A549 (cell line): Measurements from ENCODE around the gene LYRM7. TPM values are rescaled to one million over a fixed set of nuclear protein-coding genes. Genes with fewer than 3 reads are reported as not detected.
A peak's percentile ranks its signal among the peaks of the same experiment; 100 is the strongest.

Experiments
- ATAC-seq, 2 experiments: fragments of 200-7000 bp in 1 of 2; fragments of >200 bp in 1 of 2; cut with Nextera tagmentation in 1 of 2; cut with Tn5 transposase in 1 of 2; 3 replicates each; pipeline versions ENCODE4 v1.8.0 to v1.9.1; 2018 to 2020; ENCODE audit warnings: mild to moderate bottlenecking in 1 of 2, moderate library complexity in 1 of 2
- CTCF ChIA-PET: fragments of 300-600 bp; sonication (Branson Sonifier 250); formaldehyde crosslinking; extraction: SDS; loops from one replicate; lab custom pipeline; 2021; ENCODE audit warnings: antibody characterized with exemption, inconsistent platforms; lab: Yijun Ruan, JAX
- POLR2A ChIA-PET: fragments of 350-600 bp; formaldehyde crosslinking; extraction: SDS; loops from one replicate; lab custom pipeline; 2021; ENCODE audit warnings: antibody characterized with exemption, inconsistent platforms; lab: Yijun Ruan, JAX
- DNase-seq, 2 experiments: peaks; one replicate each; pipeline versions ENCODE4 v3.0.0 to v3.0.0-alpha.2; 2011 to 2016; ENCODE audit warnings: low read depth in 1 of 2, low spot score in 1 of 2
- FAIRE-seq: peaks from 2 replicates; lab custom pipeline; 2011; peaks lifted over from hg19 to GRCh38; lab: Jason Lieb, UNC
- H3K27ac ChIP-seq, 2 experiments: fragments of >200 bp; sonication (Bioruptor Twin); formaldehyde crosslinking; 3 replicates each; pipeline ENCODE4 v1.5.1; 2016 to 2017
- H3K4me1 ChIP-seq: fragments of >200 bp; sonication (Bioruptor Twin); formaldehyde crosslinking; 3 replicates; pipeline ENCODE4 v1.6.1; 2016
- H3K4me2 ChIP-seq: fragments of >200 bp; sonication (Bioruptor Twin); formaldehyde crosslinking; 3 replicates; pipeline ENCODE4 v1.6.1; 2016
- H3K4me3 ChIP-seq: fragments of >200 bp; sonication (Bioruptor Twin); formaldehyde crosslinking; 3 replicates; pipeline ENCODE4 v1.5.1; 2016
- H3K9me3 ChIP-seq: fragments of >200 bp; sonication (Bioruptor Twin); formaldehyde crosslinking; 3 replicates; pipeline ENCODE4 v1.6.1; 2016
- CEBPB ChIP-seq, 2 experiments: fragments of >200 bp in 1 of 2; sonication (Bioruptor Twin) in 1 of 2; formaldehyde crosslinking in 1 of 2; IDR thresholded peaks; 2 replicates each; pipeline ENCODE4 v1.6.1; 2012 to 2016
- CHD2 ChIP-seq: fragments of 150-350 bp; IDR thresholded peaks from 2 replicates; pipeline ENCODE4 v1.6.1; 2014; ENCODE audit warnings: low read length; ENCODE audit not compliant: partially characterized antibody
- EHMT2 ChIP-seq: fragments of 200-600 bp; sonication (generic); IDR thresholded peaks from 2 replicates; pipeline ENCODE4 v1.6.1; 2016; ENCODE audit warnings: antibody characterized with exemption, low read depth, mild to moderate bottlenecking, moderate library complexity
- EP300 ChIP-seq, 2 experiments: fragments of >200 bp; sonication (Bioruptor Twin); formaldehyde crosslinking; IDR thresholded peaks; 2 replicates in 1 of 2; 3 replicates in 1 of 2; pipeline ENCODE4 v1.6.1; 2016 to 2017
- ESRRA ChIP-seq: fragments of 150-350 bp; IDR thresholded peaks from 2 replicates; pipeline ENCODE4 v1.6.1; 2014; ENCODE audit warnings: mild to moderate bottlenecking, low read length, borderline replicate concordance
- FOSL2 ChIP-seq, 2 experiments: fragments of 450-650 bp in 1 of 2; fragments of >200 bp in 1 of 2; sonication (Bioruptor Twin) in 1 of 2; formaldehyde crosslinking; IDR thresholded peaks; 2 replicates each; pipeline versions ENCODE4 v1.5.0 to v1.6.1; 2016 to 2020; ENCODE audit warnings: mild to moderate bottlenecking in 1 of 2, moderate library complexity in 1 of 2
- HDAC2 ChIP-seq: fragments of 200-600 bp; sonication (generic); IDR thresholded peaks from 2 replicates; pipeline ENCODE4 v1.6.1; 2016
- HEYL ChIP-seq: fragments of 250-450 bp; sonication (Bioruptor Pico); IDR thresholded peaks from 2 replicates; pipeline ENCODE4 v1.8.0; 2021; ENCODE audit warnings: mild to moderate bottlenecking, moderate library complexity
- HOXB13 ChIP-seq: fragments of 250-450 bp; sonication (Bioruptor Pico); IDR thresholded peaks from 2 replicates; pipeline ENCODE4 v1.5.0; 2020; ENCODE audit warnings: low read depth, mild to moderate bottlenecking, moderate library complexity
- HOXB5 ChIP-seq: fragments of 250-450 bp; sonication (Bioruptor Pico); IDR thresholded peaks from 2 replicates; pipeline ENCODE4 v1.5.0; 2020; ENCODE audit warnings: mild to moderate bottlenecking, moderate library complexity
- MAFK ChIP-seq: fragments of 450-650 bp; IDR thresholded peaks from 2 replicates; pipeline ENCODE4 v1.6.1; 2014; ENCODE audit not compliant: partially characterized antibody
- MAZ ChIP-seq: fragments of 150-350 bp; IDR thresholded peaks from 2 replicates; pipeline ENCODE4 v1.6.1; 2014; ENCODE audit warnings: antibody characterized with exemption, low read depth, low read length, borderline replicate concordance
- POLR2AphosphoS2 ChIP-seq: conservative IDR thresholded peaks from 2 replicates; pipeline ENCODE4 v1.6.1; 2012; ENCODE audit warnings: low read length, improper control_type of control experiment, inconsistent platforms
- RARB ChIP-seq: fragments of 250-450 bp; sonication (Bioruptor Pico); IDR thresholded peaks from 2 replicates; pipeline ENCODE4 v1.8.0; 2021; ENCODE audit warnings: mild to moderate bottlenecking, moderate library complexity
- RFX5 ChIP-seq: fragments of 450-650 bp; IDR thresholded peaks from 2 replicates; pipeline ENCODE4 v1.7.1; 2014; ENCODE audit warnings: antibody characterized with exemption, mild to moderate bottlenecking, moderate library complexity
- RNF2 ChIP-seq: fragments of 200-600 bp; sonication (generic); IDR thresholded peaks from 2 replicates; pipeline ENCODE4 v1.6.1; 2016; ENCODE audit warnings: low read depth, mild to moderate bottlenecking, antibody characterized with exemption, moderate library complexity, borderline replicate concordance
- SMC3 ChIP-seq: fragments of >200 bp; sonication (Bioruptor Twin); formaldehyde crosslinking; IDR thresholded peaks from 3 replicates; pipeline ENCODE4 v1.6.1; 2018; ENCODE audit warnings: inconsistent platforms
- ZC3H11A ChIP-seq: fragments of 450-650 bp; IDR thresholded peaks from 2 replicates; pipeline ENCODE4 v1.6.1; 2014; ENCODE audit warnings: antibody characterized with exemption, mild to moderate bottlenecking
- ZFP36 ChIP-seq: fragments of 450-650 bp; IDR thresholded peaks from 2 replicates; pipeline ENCODE4 v1.6.1; 2014; ENCODE audit warnings: borderline replicate concordance; ENCODE audit not compliant: partially characterized antibody
- ZNF302 ChIP-seq: fragments of 250-450 bp; sonication (Bioruptor Pico); IDR thresholded peaks from 2 replicates; pipeline ENCODE4 v1.9.0; 2021; ENCODE audit warnings: inconsistent platforms, mild to moderate bottlenecking, moderate library complexity
- WGBS: methylation state at CpG from one replicate; pipeline ENCODE4 v1.1.6; 2017; ENCODE audit errors: missing lambda C conversion rate; 5-methylcytosine and 5-hydroxymethylcytosine counted together
- polyA plus RNA-seq, 4 experiments: library from polyadenylated mRNA; depleted of rRNA in 3 of 4; stranded (reverse); fragments of >200 nt; fragmentation: RNase III in 1 of 4; extraction: RNeasy Plus Mini Kit Qiagen cat#74134 plus additional on column Dnase treatment in 1 of 4; gene quantifications; 2 replicates in 3 of 4; 3 replicates in 1 of 4; pipeline ENCODE4 v1.2.3, GENCODE V29; 2011 to 2017
- TF ChIP-seq, protein P1 (sequence below): fragments of >200 bp; sonication (Bioruptor Twin); formaldehyde crosslinking; IDR thresholded peaks from 3 replicates; pipeline ENCODE4 v1.6.1; 2016
- TF ChIP-seq, protein P2 (sequence below): fragments of >200 bp; sonication (Bioruptor Twin); formaldehyde crosslinking; IDR thresholded peaks from 2 replicates; pipeline ENCODE4 v1.6.1; 2016
- TF ChIP-seq, protein P3 (sequence below): fragments of 150-350 bp; IDR thresholded peaks from 2 replicates; pipeline ENCODE4 v1.6.1; 2014; ENCODE audit warnings: low read depth, mild to moderate bottlenecking, low read length
- TF ChIP-seq, protein P4 (sequence below): IDR thresholded peaks from 2 replicates; pipeline ENCODE4 v1.6.1; 2012

LYRM7 gene
- polyA plus RNA-seq, 2 of the 4 experiments (the other 2 are of a cell fraction): 6.2 to 11.1 TPM

DNA sequence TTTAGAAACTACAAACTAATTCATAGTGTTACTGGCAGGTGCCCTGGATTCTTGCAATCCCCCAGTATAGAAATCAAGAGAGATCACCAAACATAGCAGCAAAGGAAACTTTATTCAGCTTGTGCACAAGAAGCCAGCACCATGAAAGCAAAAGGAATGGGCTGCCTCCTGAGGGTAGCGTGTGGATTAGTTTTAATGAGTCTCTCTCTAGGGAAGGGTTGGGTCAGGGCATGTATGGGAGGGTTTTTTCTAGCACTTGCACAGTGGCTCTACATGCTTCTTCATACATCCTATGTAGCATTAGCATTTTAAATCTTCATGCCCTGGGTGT is 38.4 kb downstream of the LYRM7 start:
- no peak for ATAC-seq
- H3K4me3 ChIP-seq: no peak overlapping the region
- ChIA-PET POLR2A (no interaction called here), CTCF (no interaction called here)
- no peak for FAIRE-seq
- no peak overlapping the region for H3K27ac ChIP-seq
- H3K9me3 ChIP-seq: no peaks in the 10 kb centered on the region
- no peak overlapping the region for H3K4me2 ChIP-seq
- TF ChIP-seq ESRRA (no peak), POLR2AphosphoS2 (no peak), RARB (CRISPR knock-in tag) (no peak), HDAC2 (no peak)
- WGBS: 92% methylated on average over 1 of the region's 1 CpG
- no peaks in the 10 kb centered on the region for H3K4me1 ChIP-seq
- DNase-seq: no peak

DNA sequence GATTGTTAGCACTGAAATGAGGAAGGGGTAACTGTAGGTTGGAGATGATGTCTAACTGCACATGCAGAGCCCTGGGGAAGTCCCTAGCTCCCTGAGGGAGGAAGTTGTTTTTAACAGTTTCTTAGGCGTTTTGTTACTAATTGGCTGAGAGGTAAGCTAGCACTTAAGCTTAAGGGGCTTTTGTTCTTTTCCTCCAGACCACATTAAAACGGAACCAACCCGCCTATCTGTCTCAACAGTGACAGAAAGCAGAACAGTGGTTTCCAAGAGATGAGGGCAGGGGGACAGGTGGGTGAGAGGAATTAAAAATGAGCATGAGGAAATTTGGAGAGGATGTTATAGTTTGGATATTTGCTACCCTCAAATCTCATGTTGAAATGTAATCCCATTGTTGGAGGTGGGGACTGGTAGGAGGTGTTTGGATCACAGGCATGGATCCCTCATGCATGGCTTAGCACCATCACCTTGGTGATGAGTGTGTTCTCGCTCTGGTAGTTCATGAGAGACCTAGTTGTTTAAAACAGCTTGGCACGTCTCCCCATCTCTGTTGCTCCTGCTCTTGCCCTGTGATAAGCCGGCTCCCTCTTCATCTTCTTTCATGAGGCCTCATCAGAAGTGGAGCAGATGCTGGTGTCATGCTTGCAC is 38.9 kb downstream of the LYRM7 start:
- DNase-seq: no peak
- Histone ChIP-seq H3K27ac (no peak overlapping the region), H3K4me1 (no peaks in the 10 kb centered on the region), H3K4me2 (no peak overlapping the region), H3K9me3 (no peaks in the 10 kb centered on the region), H3K4me3 (no peak overlapping the region)
- TF ChIP-seq RFX5 (no peak), MAZ (no peak), EP300 (IDR thresholded peaks at IDR 0.05) (no peak), ZFP36 (no peak), HEYL (CRISPR knock-in tag) (no peak), RNF2 (no peak), SMC3 (no peak), CEBPB (IDR thresholded peaks at IDR 0.05) (no peak), FOSL2 (IDR thresholded peaks at IDR 0.05) (no peak), FOSL2 (CRISPR knock-in tag; IDR thresholded peaks at IDR 0.05) (no peak), HOXB5 (no peak), EHMT2 (no peak), MAFK (no peak), ZC3H11A (no peak), ZNF302 (CRISPR knock-in tag) (no peak), HOXB13 (CRISPR knock-in tag) (no peak), CHD2 (no peak)
- TF ChIP-seq, protein P1, sequence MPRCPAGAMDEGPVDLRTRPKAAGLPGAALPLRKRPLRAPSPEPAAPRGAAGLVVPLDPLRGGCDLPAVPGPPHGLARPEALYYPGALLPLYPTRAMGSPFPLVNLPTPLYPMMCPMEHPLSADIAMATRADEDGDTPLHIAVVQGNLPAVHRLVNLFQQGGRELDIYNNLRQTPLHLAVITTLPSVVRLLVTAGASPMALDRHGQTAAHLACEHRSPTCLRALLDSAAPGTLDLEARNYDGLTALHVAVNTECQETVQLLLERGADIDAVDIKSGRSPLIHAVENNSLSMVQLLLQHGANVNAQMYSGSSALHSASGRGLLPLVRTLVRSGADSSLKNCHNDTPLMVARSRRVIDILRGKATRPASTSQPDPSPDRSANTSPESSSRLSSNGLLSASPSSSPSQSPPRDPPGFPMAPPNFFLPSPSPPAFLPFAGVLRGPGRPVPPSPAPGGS: no peak
- TF ChIP-seq, protein P2, sequence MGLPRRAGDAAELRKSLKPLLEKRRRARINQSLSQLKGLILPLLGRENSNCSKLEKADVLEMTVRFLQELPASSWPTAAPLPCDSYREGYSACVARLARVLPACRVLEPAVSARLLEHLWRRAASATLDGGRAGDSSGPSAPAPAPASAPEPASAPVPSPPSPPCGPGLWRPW: no peak
- TF ChIP-seq, protein P3, sequence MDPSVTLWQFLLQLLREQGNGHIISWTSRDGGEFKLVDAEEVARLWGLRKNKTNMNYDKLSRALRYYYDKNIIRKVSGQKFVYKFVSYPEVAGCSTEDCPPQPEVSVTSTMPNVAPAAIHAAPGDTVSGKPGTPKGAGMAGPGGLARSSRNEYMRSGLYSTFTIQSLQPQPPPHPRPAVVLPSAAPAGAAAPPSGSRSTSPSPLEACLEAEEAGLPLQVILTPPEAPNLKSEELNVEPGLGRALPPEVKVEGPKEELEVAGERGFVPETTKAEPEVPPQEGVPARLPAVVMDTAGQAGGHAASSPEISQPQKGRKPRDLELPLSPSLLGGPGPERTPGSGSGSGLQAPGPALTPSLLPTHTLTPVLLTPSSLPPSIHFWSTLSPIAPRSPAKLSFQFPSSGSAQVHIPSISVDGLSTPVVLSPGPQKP: no peak
- TF ChIP-seq, protein P4, sequence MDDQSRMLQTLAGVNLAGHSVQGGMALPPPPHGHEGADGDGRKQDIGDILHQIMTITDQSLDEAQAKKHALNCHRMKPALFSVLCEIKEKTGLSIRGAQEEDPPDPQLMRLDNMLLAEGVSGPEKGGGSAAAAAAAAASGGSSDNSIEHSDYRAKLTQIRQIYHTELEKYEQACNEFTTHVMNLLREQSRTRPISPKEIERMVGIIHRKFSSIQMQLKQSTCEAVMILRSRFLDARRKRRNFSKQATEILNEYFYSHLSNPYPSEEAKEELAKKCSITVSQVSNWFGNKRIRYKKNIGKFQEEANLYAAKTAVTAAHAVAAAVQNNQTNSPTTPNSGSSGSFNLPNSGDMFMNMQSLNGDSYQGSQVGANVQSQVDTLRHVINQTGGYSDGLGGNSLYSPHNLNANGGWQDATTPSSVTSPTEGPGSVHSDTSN: no peak
- WGBS: 89% methylated on average over 6 of the region's 6 CpGs
- CTCF ChIA-PET: interaction anchor here (1.5 kb wide), 1 partner anchor 8 kb away, joined by 3 read pairs; no protein-coding TSS in a partner anchor
- POLR2A ChIA-PET: no interaction called here
- peak in 1 of 2 experiments; percentile 19; a peak in 1 of 6 replicates for ATAC-seq
- FAIRE-seq: no peak
